H1 (cell line): ENCODE results near the gene TMEM72. TPM values are rescaled to one million over a fixed set of nuclear protein-coding genes. Genes with fewer than 3 reads are reported as not detected.

ENCODE experiments used
- CEBPB ChIP-seq: IDR thresholded peaks from 2 replicates; pipeline ENCODE4 v1.6.1; 2012; ENCODE audit warnings: low read depth, low read length
- CREB1 ChIP-seq: IDR thresholded peaks from 2 replicates; pipeline ENCODE4 v1.6.1; 2012; ENCODE audit warnings: inconsistent platforms
- CTBP2 ChIP-seq: IDR thresholded peaks from 2 replicates; pipeline ENCODE4 v1.7.0; 2011; ENCODE audit warnings: borderline replicate concordance, mild to moderate bottlenecking, moderate library complexity, mixed read lengths, low read length; ENCODE audit not compliant: insufficient read depth, insufficient read length
- TAF7 ChIP-seq: optimal IDR thresholded peaks from 2 replicates; pipeline ENCODE3; 2011; ENCODE audit warnings: low read depth, mild to moderate bottlenecking, inconsistent platforms, low read length, moderate library complexity, borderline replicate concordance
- TBP ChIP-seq: IDR thresholded peaks from 2 replicates; pipeline ENCODE4 v1.6.1; 2011; ENCODE audit warnings: low read depth, low read length, improper control_type of control experiment
- TCF12 ChIP-seq: IDR thresholded peaks from 2 replicates; pipeline ENCODE4 v1.6.1; 2011; ENCODE audit warnings: low read depth, mild to moderate bottlenecking, low read length
- TEAD4 ChIP-seq: IDR thresholded peaks from 2 replicates; pipeline ENCODE4 v1.6.1; 2012; ENCODE audit warnings: low read depth, low read length, inconsistent platforms, mixed read lengths
- polyA plus RNA-seq, 7 experiments: library from polyadenylated mRNA; depleted of rRNA in 3 of 7; stranded (reverse) in 5 of 7; unstranded in 2 of 7; fragments of >200 nt in 5 of 7; fragments of 200-250 nt in 2 of 7; gene quantifications; 1 replicate in 5 of 7; 2 replicates in 1 of 7; 4 replicates in 1 of 7; pipeline versions ENCODE4 v1.2.1 to v1.2.3, GENCODE V29; 2011 to 2013; ENCODE audit warnings: missing spikeins in 2 of 7, mixed read lengths in 2 of 7
- total RNA-seq: library from RNA; stranded (reverse); fragmentation: NEBNext Ultra II Directional; extraction: Animal tissue kit (Norgen Biotek cat#: 25700); gene quantifications from 2 replicates; pipeline ENCODE4 v1.2.1, GENCODE V29; 2021

TMEM72 gene
- total and polyA plus RNA-seq, 2 of the 8 experiments (the other 6 are each of a cell fraction or from before 2014, with no cell fraction given) = not detected

DNA sequence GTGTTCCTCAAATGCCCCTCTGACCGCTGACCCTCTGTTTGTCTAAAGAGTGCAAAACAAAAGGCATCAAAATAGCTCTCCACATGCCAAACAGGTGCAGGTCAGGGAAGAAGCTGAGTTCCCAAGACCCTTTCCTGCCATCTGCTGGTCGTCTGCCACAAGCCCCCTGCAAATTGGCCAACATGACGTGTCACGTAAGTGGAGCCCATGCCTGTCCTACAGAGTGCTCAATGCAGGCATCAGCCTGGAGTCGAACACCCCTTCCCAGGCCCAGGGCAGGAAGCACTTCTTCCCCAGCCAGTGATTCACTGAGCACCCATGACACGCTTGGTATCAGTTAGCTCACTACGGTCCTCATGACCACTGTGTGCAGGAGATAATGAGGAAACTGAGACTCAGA, 14.1 kb downstream of the TMEM72 start (continued):
- TF ChIP-seq CEBPB (peak; percentile 59; the same call in 1 of the 2 replicates), TEAD4 (0 out of 2 replicates have a peak, but pooled peaks have one; percentile 25), CREB1 (peak; percentile 71; the same call in 1 of the 2 replicates), TCF12 (peak; percentile 98; the same call in 1 of the 2 replicates), TAF7 (no peak), CTBP2 (no peak), TBP (no peak)
